ENCODE measurements around the gene AMMECR1L. TPM values are rescaled to one million over a fixed set of nuclear protein-coding genes. Genes with fewer than 3 reads are reported as not detected.

AMMECR1L gene
- total RNA-seq, 2 donors from 2014 or later = 9.9 to 29.6 TPM

- Histone ChIP-seq H3K27ac (no peak overlapping the region), H3K27me3 (replicated peaks; ENCODE audit: insufficient read depth) (no peaks in the 10 kb centered on the region), H3K9me3 (no peaks in the 10 kb centered on the region), H3K4me1 (replicated peaks) (no peaks in the 10 kb centered on the region), H3K4me3 (no peak overlapping the region), H3K36me3 (no peaks in the 10 kb centered on the region)
- TF ChIP-seq POLR2A (IDR thresholded peaks at IDR 0.05) = no peak
- no peak for TF ChIP-seq POLR2AphosphoS5 (IDR thresholded peaks at IDR 0.05)
- TF ChIP-seq, protein P1, sequence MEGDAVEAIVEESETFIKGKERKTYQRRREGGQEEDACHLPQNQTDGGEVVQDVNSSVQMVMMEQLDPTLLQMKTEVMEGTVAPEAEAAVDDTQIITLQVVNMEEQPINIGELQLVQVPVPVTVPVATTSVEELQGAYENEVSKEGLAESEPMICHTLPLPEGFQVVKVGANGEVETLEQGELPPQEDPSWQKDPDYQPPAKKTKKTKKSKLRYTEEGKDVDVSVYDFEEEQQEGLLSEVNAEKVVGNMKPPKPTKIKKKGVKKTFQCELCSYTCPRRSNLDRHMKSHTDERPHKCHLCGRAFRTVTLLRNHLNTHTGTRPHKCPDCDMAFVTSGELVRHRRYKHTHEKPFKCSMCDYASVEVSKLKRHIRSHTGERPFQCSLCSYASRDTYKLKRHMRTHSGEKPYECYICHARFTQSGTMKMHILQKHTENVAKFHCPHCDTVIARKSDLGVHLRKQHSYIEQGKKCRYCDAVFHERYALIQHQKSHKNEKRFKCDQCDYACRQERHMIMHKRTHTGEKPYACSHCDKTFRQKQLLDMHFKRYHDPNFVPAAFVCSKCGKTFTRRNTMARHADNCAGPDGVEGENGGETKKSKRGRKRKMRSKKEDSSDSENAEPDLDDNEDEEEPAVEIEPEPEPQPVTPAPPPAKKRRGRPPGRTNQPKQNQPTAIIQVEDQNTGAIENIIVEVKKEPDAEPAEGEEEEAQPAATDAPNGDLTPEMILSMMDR (IDR thresholded peaks at IDR 0.05) = no peak
- intact Hi-C loops (cut with DNase I) = no loop called here
- WGBS = 93% methylated on average over 4 of the region's 4 CpGs
- no peak for DNase-seq (ENCODE audit: low spot score)
Measured at GRCh38 chr2:127917916-127918315, 32.2 kb upstream of the AMMECR1L start.

GRCh38 chr2:127913808-127914457, 28.2 kb upstream of the AMMECR1L start:
- Histone ChIP-seq H3K27me3 (replicated peaks; ENCODE audit: insufficient read depth) (no peaks in the 10 kb centered on the region), H3K4me1 (replicated peaks) (no peaks in the 10 kb centered on the region), H3K36me3 (no peaks in the 10 kb centered on the region), H3K27ac (no peak overlapping the region), H3K4me3 (no peak overlapping the region), H3K9me3 (no peaks in the 10 kb centered on the region)
- intact Hi-C loops (cut with DNase I) = no loop called here
- peak; percentile 82 for TF ChIP-seq POLR2AphosphoS5 (IDR thresholded peaks at IDR 0.05)
- TF ChIP-seq, protein P1 (IDR thresholded peaks at IDR 0.05) = no peak
- DNase-seq (ENCODE audit: low spot score) = no peak
- 66% methylated on average over 8 of the region's 8 CpGs for WGBS

DNA sequence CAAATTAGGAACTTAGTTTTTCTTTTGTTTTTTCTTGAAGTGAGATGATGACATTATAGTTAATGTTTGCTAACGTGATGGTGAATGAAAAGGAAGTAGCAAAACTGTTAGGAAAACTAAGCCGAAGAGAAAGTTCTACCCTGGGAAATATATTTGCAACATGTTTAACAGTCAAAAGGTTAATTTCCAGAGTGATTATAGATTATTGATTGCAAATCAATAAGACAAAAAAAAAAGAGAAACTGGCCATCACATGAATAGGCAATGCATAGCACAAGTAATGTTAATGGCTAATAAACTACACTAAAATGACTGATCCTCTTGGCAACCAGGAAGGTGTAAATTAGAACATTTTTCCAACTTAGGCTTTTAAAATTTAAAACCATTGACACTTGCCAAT, 26.0 kb upstream of the AMMECR1L start:
- Histone ChIP-seq H3K9me3 (no peaks in the 10 kb centered on the region), H3K4me3 (no peak overlapping the region), H3K36me3 (no peaks in the 10 kb centered on the region), H3K27me3 (replicated peaks; ENCODE audit: insufficient read depth) (no peaks in the 10 kb centered on the region), H3K27ac (no peak overlapping the region), H3K4me1 (replicated peaks) (no peaks in the 10 kb centered on the region)
- intact Hi-C loops (cut with DNase I) = no loop called here
- TF ChIP-seq, protein P1 (IDR thresholded peaks at IDR 0.05) = no peak
- no peak for TF ChIP-seq POLR2A (IDR thresholded peaks at IDR 0.05)
- TF ChIP-seq POLR2AphosphoS5 (IDR thresholded peaks at IDR 0.05) = no peak
- WGBS = 69% methylated on average over 2 of the region's 2 CpGs
- no peak for DNase-seq (ENCODE audit: low spot score)

DNA sequence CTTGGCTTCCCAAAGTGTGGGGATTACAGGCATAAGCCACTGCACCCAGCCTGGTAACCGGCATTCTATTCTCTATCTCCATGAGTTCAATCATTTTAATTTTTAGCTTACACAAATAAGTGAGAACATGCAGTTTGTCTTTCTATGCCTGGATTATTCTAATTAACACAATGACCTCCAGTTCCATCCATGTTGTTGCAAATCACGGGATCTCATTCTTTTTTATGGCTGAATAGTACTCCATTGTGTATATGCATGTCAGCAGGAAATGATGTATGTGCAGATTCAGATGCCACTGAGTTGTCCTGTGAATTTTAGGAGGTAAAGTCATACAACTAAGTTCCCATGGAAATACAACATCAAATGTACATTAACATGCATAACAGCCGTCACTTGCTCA, 24.7 kb upstream of the AMMECR1L start:
- WGBS = 97% methylated on average over 3 of the region's 3 CpGs

DNA sequence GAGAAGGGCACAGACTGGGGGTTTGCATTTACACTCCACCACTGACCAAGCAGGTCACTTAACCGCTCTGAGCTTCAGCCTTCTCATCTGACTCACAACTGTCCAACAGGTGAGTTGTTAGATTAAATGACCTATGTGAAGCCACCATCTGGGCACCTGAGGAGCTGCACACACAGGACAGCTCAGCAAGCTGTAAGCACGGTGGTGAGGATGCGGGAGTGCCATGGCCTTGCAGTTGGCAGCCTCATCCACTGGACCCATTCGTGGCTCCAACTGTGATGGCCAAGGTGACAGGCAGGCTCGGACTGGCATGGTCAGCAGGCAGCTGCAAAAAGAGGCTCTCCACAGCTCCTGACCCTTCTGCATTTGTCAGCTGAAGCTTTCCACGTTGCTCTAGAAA, 23.3 kb upstream of the AMMECR1L start:
- intact Hi-C loops (cut with DNase I) = no loop called here
- 58% methylated on average over 5 of the region's 6 CpGs for WGBS
- Histone ChIP-seq H3K27me3 (replicated peaks; ENCODE audit: insufficient read depth) (no peaks in the 10 kb centered on the region), H3K4me1 (replicated peaks) (no peaks in the 10 kb centered on the region), H3K27ac (no peak overlapping the region), H3K9me3 (no peaks in the 10 kb centered on the region), H3K36me3 (no peaks in the 10 kb centered on the region), H3K4me3 (no peak overlapping the region)
- no peak for DNase-seq (ENCODE audit: low spot score)
- TF ChIP-seq POLR2AphosphoS5 (IDR thresholded peaks at IDR 0.05) = no peak

More for the DNA sequence above, 24.7 kb upstream of the AMMECR1L start:
- Histone ChIP-seq H3K4me1 (replicated peaks) (no peaks in the 10 kb centered on the region), H3K27ac (no peak overlapping the region), H3K9me3 (no peaks in the 10 kb centered on the region), H3K27me3 (replicated peaks; ENCODE audit: insufficient read depth) (no peaks in the 10 kb centered on the region), H3K36me3 (no peaks in the 10 kb centered on the region), H3K4me3 (no peak overlapping the region)
- TF ChIP-seq, protein P1 (IDR thresholded peaks at IDR 0.05) = no peak
- no peak for TF ChIP-seq POLR2AphosphoS5 (IDR thresholded peaks at IDR 0.05)
- no peak for TF ChIP-seq POLR2A (IDR thresholded peaks at IDR 0.05)
- DNase-seq (ENCODE audit: low spot score) = no peak
- intact Hi-C loops (cut with DNase I) = no loop called here

Measured in prostate gland (tissue), 2 donors.